IPS-15b (cell line): ENCODE measurements around the gene MORC4.

Experiments
- H3K27me3 ChIP-seq: one replicate; pipeline ENCODE4 v1.6.1; 2013; ENCODE audit warnings: low read length; ENCODE audit not compliant: control insufficient read depth, insufficient read depth
- H3K36me3 ChIP-seq: one replicate; pipeline ENCODE4 v1.6.1; 2013; ENCODE audit warnings: low read length; ENCODE audit not compliant: control insufficient read depth, insufficient read depth
- H3K4me1 ChIP-seq: one replicate; pipeline ENCODE4 v1.6.1; 2013; ENCODE audit warnings: mild to moderate bottlenecking, low read length; ENCODE audit not compliant: control insufficient read depth, insufficient read depth
- H3K4me3 ChIP-seq: one replicate; pipeline ENCODE4 v1.5.1; 2013; ENCODE audit warnings: low read depth, low read length
- H3K9ac ChIP-seq: one replicate; pipeline ENCODE4 v1.6.1; 2013; ENCODE audit warnings: low read depth, mild to moderate bottlenecking, low read length
- H3K9me3 ChIP-seq: one replicate; pipeline ENCODE4 v1.6.1; 2013; ENCODE audit warnings: mild to moderate bottlenecking, low read length; ENCODE audit not compliant: control insufficient read depth, insufficient read depth

The MORC4 gene

GRCh38 chrX:107000013-107000515 lies at the start of gene MORC4:
Gene MORC4, minus strand, starts transcription at chrX:107000212. Its CDS starts 243 bp downstream, at chrX:106999969.
- H3K27me3 ChIP-seq, result peaks cover 4% of the 10 kb centered on the region
- H3K9me3 ChIP-seq, result peaks cover 3% of the 10 kb centered on the region
- H3K4me3 ChIP-seq, result peak within 1 kb of the TSS; percentile 88
- H3K36me3 ChIP-seq, result no peaks in the 10 kb centered on the region
- peaks cover 2% of the 10 kb centered on the region for H3K4me1 ChIP-seq
- no peak within 1 kb of the TSS for H3K9ac ChIP-seq

DNA sequence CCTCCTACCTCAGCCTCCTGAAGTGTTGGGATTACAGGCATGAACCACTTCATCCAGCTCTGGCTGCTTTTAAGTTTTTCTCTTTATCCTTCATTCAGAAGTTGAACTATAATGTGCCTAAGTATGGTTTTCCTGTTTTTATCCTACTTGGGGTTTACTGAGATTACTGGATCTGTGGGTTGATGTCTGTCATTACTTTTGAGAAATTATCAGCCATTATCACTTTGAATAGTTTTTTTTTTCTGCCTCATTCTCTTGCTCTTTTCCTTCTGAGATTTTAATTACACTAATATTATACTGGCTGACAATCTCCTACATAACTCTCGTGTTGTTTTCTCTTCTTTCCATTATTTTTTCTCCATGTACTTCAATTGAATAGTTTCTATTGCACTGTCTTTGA lies 47.6 kb upstream of the MORC4 start:
- Histone ChIP-seq H3K27me3 (no peaks in the 10 kb centered on the region), H3K4me3 (no peak overlapping the region), H3K36me3 (no peaks in the 10 kb centered on the region), H3K9me3 (no peaks in the 10 kb centered on the region), H3K9ac (no peak overlapping the region), H3K4me1 (no peaks in the 10 kb centered on the region)

DNA sequence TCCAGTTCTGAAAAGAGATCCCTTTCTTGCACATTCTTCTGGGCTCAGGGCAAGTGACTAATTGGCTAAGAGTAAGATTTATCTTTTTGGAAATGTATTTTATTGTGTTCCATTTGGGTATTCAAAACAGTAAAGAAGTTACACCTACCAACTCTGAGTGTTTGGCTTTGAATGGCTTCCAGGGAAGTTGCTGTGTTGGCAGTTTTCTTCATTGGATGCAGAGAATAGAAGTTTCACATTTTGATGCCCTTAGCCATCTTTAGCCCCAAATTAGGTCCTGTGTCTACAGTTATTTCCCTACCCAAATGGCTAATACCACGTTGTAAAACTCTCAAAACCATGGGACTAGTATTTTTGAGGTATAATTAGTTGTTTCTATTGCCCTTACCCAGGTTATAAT lies 29.7 kb upstream of the MORC4 start:
- Histone ChIP-seq H3K9ac (no peak overlapping the region), H3K36me3 (no peaks in the 10 kb centered on the region), H3K4me3 (no peak overlapping the region), H3K9me3 (no peaks in the 10 kb centered on the region), H3K4me1 (peaks cover 2% of the 10 kb centered on the region), H3K27me3 (no peaks in the 10 kb centered on the region)

GRCh38 chrX:107025545-107025944 lies 25.5 kb upstream of the MORC4 start:
- no peaks in the 10 kb centered on the region for H3K27me3 ChIP-seq

GRCh38 chrX:107014936-107015335 lies 14.9 kb upstream of the MORC4 start:
- Histone ChIP-seq H3K4me3 (no peak overlapping the region), H3K4me1 (no peaks in the 10 kb centered on the region), H3K36me3 (no peaks in the 10 kb centered on the region), H3K9ac (no peak overlapping the region), H3K9me3 (no peaks in the 10 kb centered on the region), H3K27me3 (no peaks in the 10 kb centered on the region)

More at GRCh38 chrX:107025545-107025944, 25.5 kb upstream of the MORC4 start:
- Histone ChIP-seq H3K4me1 (peaks cover 2% of the 10 kb centered on the region), H3K9ac (no peak overlapping the region), H3K4me3 (no peak overlapping the region), H3K9me3 (no peaks in the 10 kb centered on the region), H3K36me3 (no peaks in the 10 kb centered on the region)

- Histone ChIP-seq H3K36me3 (no peaks in the 10 kb centered on the region), H3K4me1 (no peaks in the 10 kb centered on the region), H3K27me3 (no peaks in the 10 kb centered on the region), H3K4me3 (no peak overlapping the region), H3K9ac (no peak overlapping the region), H3K9me3 (no peaks in the 10 kb centered on the region)
Observed at GRCh38 chrX:107008034-107008433, 8.0 kb upstream of the MORC4 start.

GRCh38 chrX:106999002-106999975 lies 723 bp downstream of the MORC4 start:
- Histone ChIP-seq H3K4me3 (peak overlapping the region; percentile 88), H3K27me3 (peaks cover 4% of the 10 kb centered on the region), H3K4me1 (peaks cover 2% of the 10 kb centered on the region), H3K9me3 (peaks cover 4% of the 10 kb centered on the region), H3K9ac (no peak overlapping the region), H3K36me3 (no peaks in the 10 kb centered on the region)

DNA sequence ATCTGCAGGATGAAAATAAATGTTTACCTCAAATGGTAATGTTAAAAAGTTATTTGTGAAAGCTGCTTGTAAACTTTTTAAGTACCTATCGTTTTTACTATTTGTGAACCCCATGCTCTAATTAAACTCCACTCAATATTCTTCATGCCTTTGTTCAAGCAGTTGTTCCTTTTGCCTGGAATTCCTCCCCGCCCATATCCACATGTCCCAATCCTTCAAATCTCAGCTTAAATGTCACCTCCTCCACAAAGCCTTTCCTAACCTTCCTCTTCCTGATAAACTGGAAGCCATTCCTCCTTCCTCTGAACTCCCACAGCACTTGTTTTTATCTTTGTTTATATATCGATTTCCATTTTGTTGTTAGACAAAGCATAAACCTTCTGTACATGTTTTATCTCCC lies 2.4 kb downstream of the MORC4 start:
- Histone ChIP-seq H3K9me3 (peaks cover 4% of the 10 kb centered on the region), H3K9ac (no peak overlapping the region), H3K4me1 (peaks cover 2% of the 10 kb centered on the region), H3K4me3 (no peak overlapping the region), H3K36me3 (no peaks in the 10 kb centered on the region), H3K27me3 (peaks cover 4% of the 10 kb centered on the region)

- H3K4me3 ChIP-seq, result no peak overlapping the region
- peaks cover 4% of the 10 kb centered on the region for H3K27me3 ChIP-seq
Observed at GRCh38 chrX:106995678-106996077, 4.3 kb downstream of the MORC4 start.

DNA sequence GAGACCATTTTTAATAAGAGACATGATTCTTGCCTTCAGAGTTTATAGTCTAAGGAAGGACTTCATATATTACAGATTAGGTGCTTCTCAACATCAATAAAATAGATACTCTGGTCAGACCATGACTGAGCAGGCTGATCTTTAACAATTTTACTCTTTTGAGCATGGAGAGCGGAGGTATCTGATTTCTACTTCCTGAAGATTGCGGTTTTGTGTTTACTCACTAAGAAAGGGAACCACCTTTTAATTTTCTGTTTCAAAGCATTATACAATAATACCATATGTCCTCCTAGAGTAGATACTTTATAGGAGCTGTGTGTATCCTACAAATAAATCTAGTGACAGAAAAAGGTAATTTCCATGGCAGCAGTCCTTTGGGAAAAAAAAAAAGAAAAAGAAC lies 12.5 kb downstream of the MORC4 start:
- Histone ChIP-seq H3K27me3 (no peaks in the 10 kb centered on the region), H3K4me3 (no peak overlapping the region), H3K9ac (no peak overlapping the region), H3K9me3 (no peaks in the 10 kb centered on the region), H3K36me3 (no peaks in the 10 kb centered on the region), H3K4me1 (no peaks in the 10 kb centered on the region)

More at GRCh38 chrX:106995678-106996077, 4.3 kb downstream of the MORC4 start:
- no peak overlapping the region for H3K9ac ChIP-seq
- H3K36me3 ChIP-seq, result no peaks in the 10 kb centered on the region
- peaks cover 2% of the 10 kb centered on the region for H3K4me1 ChIP-seq
- peaks cover 4% of the 10 kb centered on the region for H3K9me3 ChIP-seq

DNA sequence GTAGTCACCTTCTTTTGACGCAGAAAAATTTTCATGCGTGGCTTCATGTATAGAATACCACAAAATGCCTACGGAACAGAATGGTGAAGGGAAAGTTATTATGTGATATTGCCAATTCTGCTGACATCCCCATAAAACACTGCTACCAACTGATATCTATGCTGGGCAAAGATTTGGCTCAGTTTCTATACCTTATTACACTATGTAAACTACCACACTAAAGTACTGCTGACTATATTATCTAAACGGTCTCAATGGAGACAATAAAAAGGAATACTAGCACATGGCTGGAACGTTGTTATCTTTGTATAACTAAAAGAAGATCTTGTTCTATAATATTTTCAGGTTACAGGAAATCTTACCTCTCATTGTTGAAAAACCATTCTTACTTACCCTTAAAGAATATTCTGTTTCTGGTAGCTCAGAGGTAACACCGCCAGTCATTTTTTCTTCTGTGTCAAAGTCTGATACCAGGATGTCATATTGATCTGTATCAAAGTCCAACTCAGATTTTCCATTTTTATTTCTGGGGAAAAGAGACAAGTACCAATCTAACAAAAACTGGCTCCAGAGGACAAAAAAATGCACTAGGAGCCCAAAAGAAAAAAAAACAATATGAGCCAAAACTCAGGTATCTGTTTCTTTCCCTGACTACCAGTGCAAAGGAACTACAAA lies 18.9 kb downstream of the MORC4 start:
- H3K9me3 ChIP-seq, result no peaks in the 10 kb centered on the region
- no peak overlapping the region for H3K9ac ChIP-seq
- no peaks in the 10 kb centered on the region for H3K27me3 ChIP-seq
- H3K4me1 ChIP-seq, result no peaks in the 10 kb centered on the region
- no peaks in the 10 kb centered on the region for H3K36me3 ChIP-seq
- no peak overlapping the region for H3K4me3 ChIP-seq
